SH-SY5Y (cell line): Measurements from ENCODE around the gene SPACA6.

Source experiments
- GATA2 ChIP-seq: IDR thresholded peaks from 2 replicates; pipeline ENCODE4 v1.6.1; 2011; ENCODE audit warnings: mild to moderate bottlenecking, low read depth, low read length
- GATA3 ChIP-seq: IDR thresholded peaks from 2 replicates; pipeline ENCODE4 v1.6.1; 2011; ENCODE audit warnings: low read depth, mild to moderate bottlenecking, low read length, moderate library complexity

DNA sequence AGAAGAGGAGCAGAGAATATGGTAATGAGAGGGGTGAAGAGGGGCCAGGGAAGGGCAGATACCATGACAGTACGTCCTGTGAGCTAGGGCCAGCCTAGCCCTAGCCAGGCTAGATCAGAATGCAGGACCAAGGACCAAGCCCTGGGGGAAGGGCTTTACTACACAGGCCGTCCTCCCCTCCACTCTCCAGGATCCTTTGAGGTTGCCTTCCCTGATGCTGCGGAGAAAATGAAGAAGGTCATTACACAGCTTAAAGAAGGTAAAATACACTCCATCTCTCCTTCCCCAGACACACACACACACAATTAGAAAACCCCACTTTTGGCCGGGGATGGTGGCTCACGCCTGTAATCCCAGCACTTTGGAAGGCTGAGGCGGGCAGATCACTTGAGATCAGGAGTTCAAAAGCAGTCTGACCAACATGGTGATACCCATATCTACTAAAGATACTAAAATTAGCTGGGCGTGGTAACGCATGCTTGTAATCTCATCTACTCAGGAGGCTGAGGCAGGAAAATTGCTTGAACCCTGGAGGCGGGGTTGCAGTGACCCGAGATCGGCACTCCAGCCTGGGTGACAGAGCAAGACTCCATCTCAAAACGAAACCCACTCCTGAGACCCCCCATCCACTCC is 8.5 kb downstream of the SPACA6 start:
- no peak for TF ChIP-seq GATA2
- TF ChIP-seq GATA3 = no peak
